Measurements from ENCODE around the gene SCG2. TPM values are rescaled to one million over a fixed set of nuclear protein-coding genes. Genes with fewer than 3 reads are reported as not detected.
A peak's percentile ranks its signal among the peaks of the same experiment; 100 is the strongest.

The SCG2 gene
- total RNA-seq, 1 donor, result 0.86 TPM

DNA sequence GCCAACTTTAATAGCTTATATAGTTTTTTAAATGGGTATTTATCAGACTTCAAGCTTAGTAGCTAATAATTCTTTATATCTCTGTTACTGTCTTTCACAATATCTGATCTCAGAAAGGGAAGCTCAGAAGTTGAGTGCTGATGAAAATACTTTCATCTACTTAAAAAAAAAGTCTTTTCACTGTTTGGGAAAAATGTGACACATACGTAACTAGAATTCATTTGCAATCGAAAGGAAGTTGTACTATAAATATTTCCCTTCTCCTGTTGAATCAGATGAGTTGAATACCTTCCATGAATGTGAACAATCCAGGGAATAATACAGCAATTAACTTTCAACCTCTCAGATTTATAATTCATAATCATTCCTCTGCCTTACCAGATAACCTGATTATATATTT lies 811 bp upstream of the SCG2 start:
- DNase-seq (ENCODE audit: low read depth), result peak; percentile 42
- no peak overlapping the region for H3K4me3 ChIP-seq (ENCODE audit: low read depth, low read length)
- TF ChIP-seq, protein P1, sequence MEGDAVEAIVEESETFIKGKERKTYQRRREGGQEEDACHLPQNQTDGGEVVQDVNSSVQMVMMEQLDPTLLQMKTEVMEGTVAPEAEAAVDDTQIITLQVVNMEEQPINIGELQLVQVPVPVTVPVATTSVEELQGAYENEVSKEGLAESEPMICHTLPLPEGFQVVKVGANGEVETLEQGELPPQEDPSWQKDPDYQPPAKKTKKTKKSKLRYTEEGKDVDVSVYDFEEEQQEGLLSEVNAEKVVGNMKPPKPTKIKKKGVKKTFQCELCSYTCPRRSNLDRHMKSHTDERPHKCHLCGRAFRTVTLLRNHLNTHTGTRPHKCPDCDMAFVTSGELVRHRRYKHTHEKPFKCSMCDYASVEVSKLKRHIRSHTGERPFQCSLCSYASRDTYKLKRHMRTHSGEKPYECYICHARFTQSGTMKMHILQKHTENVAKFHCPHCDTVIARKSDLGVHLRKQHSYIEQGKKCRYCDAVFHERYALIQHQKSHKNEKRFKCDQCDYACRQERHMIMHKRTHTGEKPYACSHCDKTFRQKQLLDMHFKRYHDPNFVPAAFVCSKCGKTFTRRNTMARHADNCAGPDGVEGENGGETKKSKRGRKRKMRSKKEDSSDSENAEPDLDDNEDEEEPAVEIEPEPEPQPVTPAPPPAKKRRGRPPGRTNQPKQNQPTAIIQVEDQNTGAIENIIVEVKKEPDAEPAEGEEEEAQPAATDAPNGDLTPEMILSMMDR (IDR thresholded peaks at IDR 0.05; ENCODE audit: insufficient read depth, low read depth, low read length), result no peak

DNA sequence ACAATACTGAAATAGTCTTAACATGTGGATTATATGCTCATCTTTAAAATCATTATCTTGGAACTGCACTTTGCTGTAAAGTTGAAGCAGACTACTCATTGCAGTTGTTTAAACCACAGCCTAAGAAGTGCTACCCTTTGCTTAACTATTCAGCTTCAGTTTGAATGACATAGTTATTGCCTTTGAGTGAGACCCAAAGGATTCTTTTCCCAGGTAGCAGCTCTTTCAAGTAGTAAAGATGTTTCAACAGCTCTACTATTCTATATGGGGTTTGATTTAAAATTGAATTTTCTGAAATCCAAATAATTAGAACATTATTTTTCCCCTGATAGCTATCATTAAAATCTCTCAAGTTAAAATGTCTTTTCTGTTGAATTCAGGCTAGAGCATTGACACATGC lies 1.1 kb downstream of the SCG2 start:
- no peak overlapping the region for H3K4me3 ChIP-seq (ENCODE audit: low read depth, low read length)
- TF ChIP-seq, protein P1 (IDR thresholded peaks at IDR 0.05; ENCODE audit: insufficient read depth, low read depth, low read length), result no peak
- no peak for DNase-seq (ENCODE audit: low read depth)

DNA sequence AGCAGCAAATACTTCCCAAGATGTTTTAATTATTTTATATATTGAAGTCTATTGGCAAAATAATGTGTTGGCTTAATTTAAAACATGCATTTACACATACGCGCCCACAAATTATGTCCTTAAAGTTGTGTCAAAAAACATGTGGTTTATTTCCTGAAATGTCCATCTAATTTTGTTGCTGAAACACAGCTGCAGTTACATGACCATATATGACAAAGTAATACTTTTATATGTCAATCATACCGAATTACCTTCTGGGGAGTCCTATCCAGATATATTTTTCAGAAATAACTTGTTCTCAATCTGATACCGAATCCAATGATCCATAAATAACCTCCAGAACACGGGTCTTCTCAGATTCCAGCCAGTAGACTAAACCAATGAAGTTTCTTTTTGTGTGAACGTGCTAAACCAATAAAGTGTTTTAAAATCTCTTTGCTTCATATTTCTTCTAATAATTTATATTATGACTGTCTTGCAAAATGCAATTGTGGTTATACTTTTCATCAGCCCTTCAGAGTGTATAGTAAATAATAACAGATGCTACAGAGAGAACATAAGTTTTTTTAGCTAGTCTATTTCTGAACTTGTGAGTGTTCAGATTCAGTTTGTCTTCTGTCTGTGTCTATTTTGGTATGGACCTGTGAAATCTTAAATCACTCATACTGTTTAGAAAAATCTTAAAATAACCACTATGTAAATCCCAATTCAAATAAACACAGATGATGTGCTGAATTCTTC lies 2.4 kb downstream of the SCG2 start:
- DNase-seq (ENCODE audit: low read depth), result peak; percentile 53
- TF ChIP-seq, protein P1 (IDR thresholded peaks at IDR 0.05; ENCODE audit: insufficient read depth, low read depth, low read length), result no peak
- no peak overlapping the region for H3K4me3 ChIP-seq (ENCODE audit: low read depth, low read length)

DNA sequence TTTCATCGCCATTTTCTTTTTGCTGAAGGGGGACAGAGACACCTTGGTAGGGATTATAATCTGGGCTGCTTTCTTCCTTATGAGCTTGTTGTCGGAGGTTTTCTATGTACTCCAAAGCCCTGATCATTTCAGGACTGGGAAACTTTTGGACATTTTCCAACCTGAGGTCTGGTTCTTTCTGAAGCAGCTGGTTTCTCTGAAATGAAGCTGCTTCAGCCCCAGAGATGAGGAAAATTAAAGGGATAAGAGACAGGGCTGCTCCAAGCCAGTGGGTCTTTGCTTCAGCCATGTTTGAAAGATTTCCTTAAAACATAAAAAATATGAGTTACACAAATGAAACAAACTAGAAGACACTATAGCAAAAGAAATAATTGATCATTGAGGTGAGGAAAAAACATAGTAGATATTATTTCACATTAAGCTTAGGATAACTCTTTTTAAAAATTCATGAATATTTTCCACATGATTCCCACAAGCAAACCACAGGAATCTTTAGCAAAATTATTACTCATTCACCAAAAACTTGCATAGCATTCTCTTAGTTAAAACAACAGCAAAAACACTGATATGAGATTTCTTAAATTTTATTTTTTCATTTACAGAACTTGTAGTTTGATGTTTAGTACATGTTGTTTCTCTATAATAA lies 3.0 kb downstream of the SCG2 start:
- TF ChIP-seq, protein P1 (IDR thresholded peaks at IDR 0.05; ENCODE audit: insufficient read depth, low read depth, low read length), result no peak
- peak; percentile 85 for DNase-seq (ENCODE audit: low read depth)
- H3K4me3 ChIP-seq (ENCODE audit: low read depth, low read length), result no peak overlapping the region

DNA sequence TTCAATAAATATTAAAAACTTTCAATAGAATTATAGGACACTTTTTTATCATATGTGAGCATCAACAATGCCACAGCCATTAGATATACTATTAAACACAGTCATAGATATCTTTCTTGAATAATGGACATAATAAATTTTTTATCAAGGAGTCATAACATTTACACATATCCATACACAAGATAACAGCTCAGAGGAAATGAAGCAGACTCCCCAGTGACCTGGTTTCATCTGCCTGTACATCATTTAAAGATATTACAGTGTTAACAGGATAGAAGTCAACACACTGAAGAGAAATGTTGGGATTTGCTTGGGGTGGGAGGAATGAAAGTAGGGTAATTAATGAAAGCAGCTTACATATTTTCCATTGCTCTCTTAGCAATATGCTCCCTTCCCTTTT lies 5.1 kb downstream of the SCG2 start:
- H3K4me3 ChIP-seq (ENCODE audit: low read depth, low read length), result no peak overlapping the region
- TF ChIP-seq, protein P1 (IDR thresholded peaks at IDR 0.05; ENCODE audit: insufficient read depth, low read depth, low read length), result no peak
- DNase-seq (ENCODE audit: low read depth), result peak; percentile 61

DNA sequence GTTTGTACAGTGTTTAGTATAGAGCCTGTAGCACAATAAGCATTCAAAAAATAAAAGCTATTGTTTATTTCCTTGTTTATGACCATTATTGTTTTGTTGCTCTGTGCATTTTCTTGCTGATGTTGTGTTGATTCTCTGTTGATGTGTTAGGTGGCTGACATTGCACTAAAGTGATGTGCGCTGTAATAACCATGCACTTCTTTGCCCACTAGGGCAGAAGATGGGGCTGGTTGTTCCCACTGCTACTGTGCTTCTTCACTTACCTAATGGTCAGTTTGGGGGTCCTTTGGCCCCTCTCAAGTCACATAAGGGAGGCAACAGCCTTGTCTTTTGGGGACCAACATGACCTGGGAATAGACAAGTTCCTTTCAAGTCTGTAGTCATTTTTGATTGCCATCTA lies 6.0 kb downstream of the SCG2 start:
- TF ChIP-seq, protein P1 (IDR thresholded peaks at IDR 0.05; ENCODE audit: insufficient read depth, low read depth, low read length), result no peak
- H3K4me3 ChIP-seq (ENCODE audit: low read depth, low read length), result no peak overlapping the region
- DNase-seq (ENCODE audit: low read depth), result no peak

Measured in fibroblast of villous mesenchyme (primary cell).